Cardiac muscle cell (in vitro differentiated cells and primary cell): ENCODE data around the gene TSGA10IP. TPM values are rescaled to one million over a fixed set of nuclear protein-coding genes. Genes with fewer than 3 reads are reported as not detected.

Source experiments
- DNase-seq, 2 donors: peaks; one replicate each; pipeline versions ENCODE4 v3.0.0 to v3.0.0-alpha.2; 2010 to 2017; ENCODE audit warnings: low read depth in 1 of 2, low spot score in 1 of 2
- H3K27ac ChIP-seq: fragments of 200-600 bp; sonication (generic); 2 replicates; pipeline ENCODE4 v1.5.1; 2016
- H3K27me3 ChIP-seq: fragments of 200-600 bp; sonication (generic); 2 replicates; pipeline ENCODE4 v1.6.0; 2016; ENCODE audit warnings: control low read depth
- H3K36me3 ChIP-seq: fragments of 200-600 bp; sonication (generic); 2 replicates; pipeline ENCODE4 v1.5.1; 2016; ENCODE audit warnings: control low read depth
- H3K4me1 ChIP-seq: fragments of 200-600 bp; sonication (generic); 2 replicates; pipeline ENCODE4 v1.8.1; 2017; ENCODE audit warnings: low read depth, mild to moderate bottlenecking, mixed run types
- H3K4me3 ChIP-seq: fragments of 200-600 bp; sonication (generic); 2 replicates; pipeline ENCODE4 v1.5.1; 2016; ENCODE audit warnings: mild to moderate bottlenecking
- H3K9me3 ChIP-seq: fragments of 200-600 bp; sonication (generic); 2 replicates; pipeline ENCODE4 v1.5.1; 2017; ENCODE audit warnings: low read depth, mild to moderate bottlenecking, control low read depth
- CTCF ChIP-seq: IDR thresholded peaks from 2 replicates; pipeline ENCODE4 v1.5.1; 2012; ENCODE audit warnings: low read depth, mild to moderate bottlenecking, low read length
- polyA plus RNA-seq: library from polyadenylated mRNA; unstranded; fragments of >200 nt; fragmentation: Nextera tagmentation; extraction: Ambion mirVana; gene quantifications from 2 replicates; pipeline ENCODE4 v1.2.1, GENCODE V29; 2016
- total RNA-seq: library from RNA; depleted of rRNA; stranded (reverse); fragments of >200 nt; gene quantifications from 2 replicates; pipeline ENCODE4 v1.2.3, GENCODE V29; 2016

The TSGA10IP gene
- total and polyA plus RNA-seq, 2 experiments from 2014 or later = 1.0 to 1.1 TPM

DNA sequence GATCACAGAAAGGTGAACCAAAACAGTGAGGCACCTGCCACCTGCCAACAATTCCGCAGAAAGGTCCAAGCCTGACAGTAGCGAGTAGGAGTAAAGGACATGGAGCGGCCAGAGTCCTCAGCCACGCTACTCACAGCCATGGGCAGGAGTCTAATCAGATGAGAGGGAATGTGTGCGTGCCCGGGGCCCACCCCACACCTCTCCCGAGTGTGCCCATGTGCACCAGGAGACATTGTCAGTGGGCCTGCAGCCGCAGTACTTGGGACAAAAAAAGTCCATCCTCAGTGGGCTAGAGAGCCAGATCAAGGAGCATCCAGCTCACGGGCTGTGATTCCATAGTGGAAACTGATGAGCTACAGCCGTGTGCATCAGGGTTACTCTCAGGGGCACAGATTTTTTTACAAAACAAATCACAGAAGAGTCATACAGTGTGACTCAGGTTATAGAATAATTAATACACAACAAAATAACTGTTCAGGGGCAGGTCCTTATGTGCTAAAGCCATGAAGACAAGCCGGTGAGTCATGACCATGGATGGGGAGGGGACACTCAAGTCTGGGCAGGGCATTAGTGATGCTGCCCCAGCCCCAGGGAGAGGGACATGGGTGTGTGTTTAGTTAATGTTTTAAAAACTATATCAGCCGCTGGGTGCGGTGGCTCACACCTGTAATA is 28.3 kb downstream of the TSGA10IP start:
- DNase-seq = no peak
- peaks cover 18% of the 10 kb centered on the region for H3K36me3 ChIP-seq

DNA sequence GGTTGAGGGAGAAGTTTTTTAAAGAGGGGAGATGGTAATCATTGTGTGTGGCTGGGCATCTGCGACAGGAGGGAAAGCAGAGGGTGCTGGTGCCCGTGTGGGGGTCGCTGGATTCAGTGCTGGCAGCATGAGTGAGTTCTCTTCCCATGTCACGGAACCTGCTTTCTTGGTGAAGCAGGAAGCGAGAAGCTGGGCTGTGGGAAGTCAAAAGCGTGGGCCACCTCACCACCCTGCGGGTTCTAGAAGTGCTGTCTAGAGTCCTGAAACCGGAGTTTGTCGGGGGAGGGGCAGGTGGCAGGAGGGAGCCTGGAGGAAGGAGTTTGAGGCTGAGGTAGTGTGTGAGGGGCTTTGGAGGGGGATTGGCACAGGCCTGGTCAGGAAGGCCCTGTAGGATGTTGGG is 30.5 kb downstream of the TSGA10IP start:
- no peak overlapping the region for H3K27ac ChIP-seq
- peaks cover 26% of the 10 kb centered on the region for H3K36me3 ChIP-seq
- no peaks in the 10 kb centered on the region for H3K27me3 ChIP-seq
- no peaks in the 10 kb centered on the region for H3K9me3 ChIP-seq
- no peak for DNase-seq
- no peak for TF ChIP-seq CTCF
- H3K4me1 ChIP-seq = no peaks in the 10 kb centered on the region
- no peak overlapping the region for H3K4me3 ChIP-seq

More for the DNA sequence above, 28.3 kb downstream of the TSGA10IP start:
- H3K4me3 ChIP-seq = no peak overlapping the region
- H3K4me1 ChIP-seq = no peaks in the 10 kb centered on the region
- H3K9me3 ChIP-seq = no peaks in the 10 kb centered on the region
- no peak for TF ChIP-seq CTCF
- no peak overlapping the region for H3K27ac ChIP-seq
- H3K27me3 ChIP-seq = no peaks in the 10 kb centered on the region

DNA sequence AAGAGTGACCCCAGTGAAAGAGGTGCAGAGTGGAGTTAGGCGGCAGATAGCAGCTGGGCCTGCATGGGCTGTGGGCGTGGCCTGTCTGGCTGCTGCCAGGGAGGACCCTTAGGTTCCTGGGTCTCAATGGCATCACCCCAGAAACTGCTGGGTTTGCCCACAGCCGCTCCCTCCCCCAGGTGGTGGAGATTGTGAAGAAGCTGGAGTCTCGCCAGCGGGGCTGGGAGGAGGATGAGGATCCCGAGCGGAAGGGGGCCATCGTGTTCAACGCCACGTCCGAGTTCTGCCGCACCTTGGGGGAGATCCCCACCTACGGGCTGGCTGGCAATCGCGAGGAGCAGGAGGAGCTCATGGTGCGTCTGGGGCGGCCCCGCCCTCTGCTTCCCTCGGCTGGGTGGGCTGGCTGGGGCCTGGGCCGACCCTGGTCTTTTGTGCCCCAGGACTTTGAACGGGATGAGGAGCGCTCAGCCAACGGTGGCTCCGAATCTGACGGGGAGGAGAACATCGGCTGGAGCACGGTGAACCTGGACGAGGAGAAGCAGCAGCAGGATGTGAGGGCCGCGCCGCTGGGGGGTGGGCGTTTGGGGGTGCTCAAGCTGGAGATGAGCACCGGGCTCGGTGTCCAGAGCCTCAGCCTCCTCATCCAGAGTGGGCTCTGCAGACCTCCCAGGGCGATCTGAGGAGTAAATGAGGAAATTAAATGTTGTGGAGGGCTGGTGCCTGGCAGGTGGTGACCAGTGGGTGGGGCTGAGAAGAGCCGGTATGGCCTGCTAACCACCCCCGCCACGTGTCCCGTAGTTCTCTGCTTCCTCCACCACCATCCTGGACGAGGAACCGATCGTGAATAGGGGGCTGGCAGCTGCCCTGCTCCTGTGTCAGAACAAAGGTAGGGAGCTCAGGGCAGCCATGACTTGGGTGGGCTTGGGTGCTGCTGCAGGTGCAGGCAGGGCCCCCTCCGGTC is 31.2 kb downstream of the TSGA10IP start:
- Histone ChIP-seq H3K4me1 (no peaks in the 10 kb centered on the region), H3K27me3 (no peaks in the 10 kb centered on the region), H3K9me3 (no peaks in the 10 kb centered on the region), H3K36me3 (peaks cover 26% of the 10 kb centered on the region), H3K27ac (no peak overlapping the region), H3K4me3 (no peak overlapping the region)
- DNase-seq = no peak
- TF ChIP-seq CTCF = no peak

GRCh38 chr11:65977621-65978390 is 32.5 kb downstream of the TSGA10IP start:
- Histone ChIP-seq H3K27me3 (no peaks in the 10 kb centered on the region), H3K36me3 (peaks cover 26% of the 10 kb centered on the region), H3K9me3 (no peaks in the 10 kb centered on the region), H3K27ac (no peak overlapping the region), H3K4me3 (no peak overlapping the region), H3K4me1 (no peaks in the 10 kb centered on the region)
- no peak for TF ChIP-seq CTCF
- DNase-seq = no peak
